GM18858 (cell line): ENCODE results near the gene GNG7.

Source experiments
- ATAC-seq: cut with Tn5 transposase; IDR thresholded peaks from one replicate; pipeline ENCODE4 v1.9.1; 2021; ENCODE audit not compliant: unreplicated experiment

Gene GNG7

GRCh38 chr19:2726904-2727639 lies 24.6 kb upstream of the GNG7 start:
- ATAC-seq, result no peak

GRCh38 chr19:2726160-2726855 lies 23.8 kb upstream of the GNG7 start:
- ATAC-seq, result no peak

- no peak for ATAC-seq
Observed at GRCh38 chr19:2724148-2724557, 21.7 kb upstream of the GNG7 start.

- no peak for ATAC-seq
Observed at GRCh38 chr19:2723747-2724146, 21.3 kb upstream of the GNG7 start.

- no peak for ATAC-seq
Observed at GRCh38 chr19:2723345-2723715, 20.8 kb upstream of the GNG7 start.

- no peak for ATAC-seq
Observed at GRCh38 chr19:2722541-2723344, 20.2 kb upstream of the GNG7 start.

GRCh38 chr19:2721570-2722540 lies 19.4 kb upstream of the GNG7 start:
- ATAC-seq, result no peak

- ATAC-seq, result no peak
Observed at GRCh38 chr19:2720777-2721569, 18.5 kb upstream of the GNG7 start, which contains the start of gene DIRAS1. TSS of gene DIRAS1 (minus strand) at chr19:2721372. CDS start at chr19:2717806, 3,566 bp downstream.

GRCh38 chr19:2719920-2720776 lies 17.7 kb upstream of the GNG7 start:
- ATAC-seq, result no peak

- ATAC-seq, result no peak
Observed at GRCh38 chr19:2719232-2719735, 16.8 kb upstream of the GNG7 start.

- no peak for ATAC-seq
Observed at GRCh38 chr19:2717638-2718541, 15.4 kb upstream of the GNG7 start.

GRCh38 chr19:2716722-2717637 lies 14.5 kb upstream of the GNG7 start:
- no peak for ATAC-seq

GRCh38 chr19:2716275-2716650 lies 13.8 kb upstream of the GNG7 start:
- ATAC-seq, result no peak

- no peak for ATAC-seq
Observed at GRCh38 chr19:2715470-2716274, 13.2 kb upstream of the GNG7 start.

GRCh38 chr19:2714531-2715269 lies 12.2 kb upstream of the GNG7 start:
- no peak for ATAC-seq
